HG03159 (cell line): Measurements from ENCODE around the gene PNMA8C.
"Not testable (repeated sequence)": the region's sequence is repeated elsewhere in the genome, so short reads cannot be mapped to it uniquely, and the experiment has no call there.

Experiments used
- ATAC-seq: cut with Tn5 transposase; IDR thresholded peaks from one replicate; pipeline ENCODE4 v1.9.1; 2021; ENCODE audit warnings: mild to moderate bottlenecking, moderate library complexity; ENCODE audit not compliant: unreplicated experiment

The PNMA8C gene

GRCh38 chr19:46390866-46391265 is 37.9 kb downstream of the PNMA8C start:
- no peak for ATAC-seq

- no peak for ATAC-seq
Observed at GRCh38 chr19:46390121-46390858, 38.4 kb downstream of the PNMA8C start.

- no peak for ATAC-seq
Observed at GRCh38 chr19:46388311-46389095, 40.2 kb downstream of the PNMA8C start.

GRCh38 chr19:46387713-46388130 is 41.0 kb downstream of the PNMA8C start:
- no peak for ATAC-seq

GRCh38 chr19:46386996-46387712 is 41.6 kb downstream of the PNMA8C start:
- no peak for ATAC-seq

GRCh38 chr19:46386151-46386550 is 42.6 kb downstream of the PNMA8C start:
- ATAC-seq: no peak

- ATAC-seq: no peak
Observed at GRCh38 chr19:46385636-46386035, 43.1 kb downstream of the PNMA8C start.

- no peak for ATAC-seq
Observed at GRCh38 chr19:46384396-46384795, 44.3 kb downstream of the PNMA8C start.

- ATAC-seq: no peak
Observed at GRCh38 chr19:46383846-46384245, 44.9 kb downstream of the PNMA8C start.

- no peak for ATAC-seq
Observed at GRCh38 chr19:46383171-46383815, 45.4 kb downstream of the PNMA8C start.

GRCh38 chr19:46381756-46382345 is 46.9 kb downstream of the PNMA8C start:
- no peak for ATAC-seq

- ATAC-seq: no peak
Observed at GRCh38 chr19:46381346-46381745, 47.4 kb downstream of the PNMA8C start.

- no peak for ATAC-seq
Observed at GRCh38 chr19:46380690-46381089, 48.0 kb downstream of the PNMA8C start.

- no peak for ATAC-seq
Observed at GRCh38 chr19:46378268-46378667, 50.5 kb downstream of the PNMA8C start.

GRCh38 chr19:46376241-46377153 is 52.2 kb downstream of the PNMA8C start:
- ATAC-seq: no peak

- ATAC-seq: not testable (repeated sequence)
Observed at GRCh38 chr19:46375476-46376067, 53.2 kb downstream of the PNMA8C start.
